Dedifferentiated amniotic fluid mesenchymal stem cell (primary cell): ENCODE measurements around the gene ARHGDIA.
"Not testable (repeated sequence)": the region's sequence is repeated elsewhere in the genome, so short reads cannot be mapped to it uniquely, and the experiment has no call there.

ENCODE experiments used
- DNase-seq: peaks from one replicate; pipeline ENCODE4 v3.0.0-alpha.2; 2016; ENCODE audit errors: extremely low spot score

Gene ARHGDIA

DNA sequence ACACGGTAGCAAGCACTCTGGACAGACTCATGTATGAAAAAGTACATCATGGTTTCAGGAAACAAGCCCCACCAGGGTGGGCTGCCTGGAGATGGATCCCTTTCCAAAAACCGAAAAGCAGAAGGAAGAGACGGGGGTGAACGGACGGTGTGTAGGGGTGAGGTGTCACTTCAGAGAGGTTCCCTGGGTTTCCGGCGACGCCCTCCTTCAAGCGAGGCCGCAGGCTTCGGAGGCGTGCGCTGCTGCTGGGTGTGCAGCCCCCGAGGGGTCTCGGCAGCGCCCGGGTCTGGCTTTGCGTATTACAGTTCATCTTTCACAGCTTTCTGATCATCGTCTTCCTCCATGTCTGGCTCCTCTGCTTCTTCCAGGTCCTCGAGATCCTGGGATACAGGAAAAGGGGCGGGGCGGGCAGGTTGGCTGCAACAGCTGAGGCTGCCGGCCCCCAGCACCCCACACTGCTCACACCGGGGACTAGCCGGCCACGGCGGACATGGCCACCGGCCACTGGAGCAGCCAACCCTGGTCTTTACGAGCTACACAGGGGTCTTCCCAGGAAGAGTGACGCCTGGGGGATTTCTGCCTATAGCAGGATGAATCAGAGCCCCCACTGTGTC is 27.3 kb downstream of the ARHGDIA start:
- no peak for DNase-seq

DNA sequence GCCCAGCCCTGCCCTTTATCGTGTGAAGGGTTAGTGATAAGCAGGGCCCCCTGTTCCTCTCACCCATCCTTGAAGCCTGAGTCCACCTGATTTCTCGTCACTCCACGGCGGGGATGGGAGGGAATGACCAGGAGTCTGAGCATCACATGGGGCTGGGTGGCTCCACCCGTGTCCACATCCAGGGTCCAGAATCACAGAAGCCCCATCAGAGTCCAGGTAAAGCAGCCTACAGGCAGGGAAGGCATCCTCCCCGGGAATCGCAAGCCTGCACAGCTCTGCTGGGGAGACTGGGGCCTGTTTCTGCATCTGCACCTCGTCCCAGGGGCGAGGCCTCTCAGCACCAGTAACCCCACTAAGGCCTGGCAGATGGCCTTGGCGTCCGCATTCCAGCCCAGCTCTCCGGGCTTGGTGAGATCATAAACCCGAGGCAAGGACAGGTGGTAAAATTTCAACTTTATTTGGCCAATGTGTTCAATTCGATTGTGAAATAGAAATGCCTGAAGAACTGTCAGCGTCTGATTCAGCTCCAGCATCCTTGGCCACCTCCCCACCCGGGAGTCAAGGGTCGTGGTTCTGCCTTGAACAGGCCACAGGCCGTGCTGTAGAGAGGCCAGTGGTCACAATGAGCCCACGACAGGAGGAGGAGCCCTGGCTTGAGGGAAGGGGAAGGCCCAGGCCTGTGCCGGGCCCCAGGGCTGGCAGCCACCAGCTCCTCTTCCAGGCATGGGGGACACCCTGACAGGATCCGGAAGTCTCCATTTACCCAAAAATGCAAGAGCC is 28.2 kb downstream of the ARHGDIA start:
- DNase-seq: no peak

DNA sequence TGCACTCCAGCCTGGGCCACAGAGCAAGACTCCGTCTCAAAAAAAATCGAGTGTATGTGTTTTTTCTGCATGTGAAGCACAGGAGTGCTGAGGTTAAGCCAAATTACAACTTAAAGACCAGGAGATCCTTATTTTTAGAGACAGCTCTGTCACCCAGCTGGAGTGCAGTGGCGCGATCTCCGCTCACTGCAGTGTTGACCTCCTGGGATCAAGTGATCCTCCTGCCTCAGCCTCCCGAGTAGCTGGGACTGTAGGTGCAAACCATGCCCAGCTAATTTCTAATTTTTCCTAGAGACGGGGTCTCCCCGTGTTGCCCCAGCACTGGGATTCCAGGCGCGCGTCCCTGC is 28.8 kb downstream of the ARHGDIA start:
- no peak for DNase-seq

DNA sequence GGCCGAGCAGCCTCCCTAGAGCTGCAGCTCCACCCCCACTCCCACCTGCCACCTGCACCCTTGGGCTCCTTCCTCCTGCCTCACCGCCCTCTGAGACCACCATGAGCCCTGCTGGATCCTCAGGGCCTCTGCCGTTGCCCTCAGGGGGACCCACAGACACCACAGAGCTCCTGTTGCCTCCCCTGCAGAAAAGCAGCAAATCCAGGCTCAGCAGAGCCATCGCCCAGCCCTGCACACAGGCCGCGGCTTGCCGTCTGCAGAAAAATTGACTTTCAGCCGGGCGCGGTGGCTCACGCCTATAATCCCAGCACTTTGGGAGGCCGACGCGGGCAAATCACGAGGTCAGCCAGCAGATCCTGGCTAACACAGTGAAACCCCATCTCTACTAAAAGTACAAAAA is 29.3 kb downstream of the ARHGDIA start:
- no peak for DNase-seq

DNA sequence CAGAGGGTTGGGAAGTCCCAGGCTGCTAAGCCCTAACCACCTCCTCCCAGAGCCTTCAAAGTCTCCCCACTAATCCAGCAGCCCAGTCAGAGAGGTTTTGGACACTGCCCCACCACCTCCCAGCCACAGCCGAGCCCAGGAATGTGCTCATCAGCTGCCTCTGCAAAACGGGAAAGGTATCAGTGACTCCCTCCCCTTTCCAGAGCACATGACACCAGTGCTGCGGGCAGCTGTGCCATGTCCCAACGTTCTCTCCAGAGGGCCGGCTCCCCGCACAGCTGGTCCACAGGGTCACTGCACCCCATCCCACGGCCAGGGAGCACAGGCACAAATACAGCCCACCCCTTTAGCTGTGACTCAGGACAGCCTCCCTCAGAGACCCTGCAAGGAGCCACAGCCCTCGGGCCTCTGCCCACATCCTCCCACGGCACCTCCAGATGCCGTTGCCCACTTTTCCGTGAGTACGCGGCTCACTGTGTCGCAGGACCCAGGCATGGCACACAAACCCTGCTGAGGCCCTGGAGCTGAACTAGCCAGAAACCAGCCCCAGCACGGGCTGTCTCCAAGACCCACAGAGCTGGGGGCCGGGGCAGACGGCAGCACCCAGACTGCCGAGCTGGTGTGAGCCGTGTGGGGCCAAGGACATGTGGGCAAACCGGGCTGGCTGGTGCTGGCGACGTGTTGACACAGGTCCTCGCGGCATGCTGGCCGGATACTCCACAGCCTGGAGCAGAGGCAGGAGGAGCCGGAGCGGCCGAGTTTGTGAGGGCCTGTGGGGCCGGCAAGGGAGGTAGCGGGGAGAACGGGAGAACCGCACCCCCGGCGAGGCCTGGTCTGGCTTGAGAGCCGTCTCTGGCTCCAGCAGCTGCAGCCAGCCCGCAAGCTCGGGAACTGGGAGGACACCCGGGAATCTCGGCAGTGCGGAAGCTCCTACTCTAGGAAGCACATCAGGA is 30.0 kb downstream of the ARHGDIA start:
- no peak for DNase-seq

DNA sequence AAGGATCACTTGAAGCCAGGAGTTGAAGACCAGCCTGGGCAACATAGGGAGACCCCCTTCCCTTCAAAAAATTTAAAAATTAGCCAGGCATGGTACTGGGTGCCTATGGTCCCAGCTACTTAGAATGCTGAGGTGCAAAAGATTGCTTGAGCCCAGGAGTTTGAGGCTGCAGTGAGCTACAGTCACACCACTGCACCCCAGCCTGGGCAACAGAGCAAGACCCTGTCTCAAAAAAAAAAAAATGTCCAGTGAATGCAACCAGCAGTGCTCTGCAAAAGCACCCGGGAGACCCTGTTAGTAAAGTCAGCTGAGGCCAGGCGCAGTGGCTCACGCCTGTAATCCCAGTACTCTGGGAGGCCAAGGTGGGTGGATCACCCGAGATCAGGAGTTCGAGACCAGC is 31.1 kb downstream of the ARHGDIA start:
- DNase-seq: not testable (repeated sequence)

DNA sequence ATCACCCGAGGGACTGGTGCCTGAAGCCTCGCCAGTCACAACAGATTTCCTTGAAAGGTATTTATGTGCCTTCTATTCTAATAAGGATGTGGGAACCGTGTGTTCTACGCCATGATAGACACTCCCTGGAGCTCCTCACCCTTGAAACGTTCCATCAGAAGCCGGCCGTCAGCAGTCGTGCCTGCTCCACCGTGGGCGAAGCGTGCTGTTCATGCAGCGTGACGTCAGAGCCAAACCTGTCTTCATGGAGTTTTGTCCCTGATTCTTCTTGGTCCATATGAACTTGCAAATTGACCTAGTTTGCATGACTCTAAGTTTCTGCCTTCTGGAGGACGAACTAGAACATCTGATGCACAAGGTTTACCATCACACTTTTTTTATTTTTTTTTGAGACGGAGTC is 31.8 kb downstream of the ARHGDIA start:
- DNase-seq: no peak

DNA sequence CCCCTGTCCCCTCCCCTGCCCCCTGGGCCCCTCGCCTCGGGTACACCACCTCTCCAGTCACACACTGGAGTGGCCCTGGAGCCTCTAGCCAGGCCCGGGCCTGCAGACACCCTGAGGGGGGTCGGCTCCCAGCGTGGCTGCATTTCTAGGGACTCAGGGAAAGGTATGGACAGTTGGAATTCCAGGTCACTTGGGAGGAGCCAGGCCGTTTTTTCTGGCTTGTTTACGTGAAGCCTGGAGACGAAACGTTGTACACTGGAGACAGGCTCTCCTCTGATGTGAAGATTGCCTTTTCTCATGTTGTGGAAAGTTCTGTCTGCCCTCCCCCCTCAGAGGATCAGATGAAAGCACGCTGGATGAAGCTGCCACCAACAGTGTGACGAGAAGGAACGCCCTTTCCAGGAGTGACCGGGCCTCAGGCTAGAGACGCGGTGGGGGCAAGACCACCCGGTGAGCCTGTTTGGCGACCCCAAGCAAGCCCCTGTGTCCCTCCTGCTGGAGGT is 32.3 kb downstream of the ARHGDIA start:
- no peak for DNase-seq

DNA sequence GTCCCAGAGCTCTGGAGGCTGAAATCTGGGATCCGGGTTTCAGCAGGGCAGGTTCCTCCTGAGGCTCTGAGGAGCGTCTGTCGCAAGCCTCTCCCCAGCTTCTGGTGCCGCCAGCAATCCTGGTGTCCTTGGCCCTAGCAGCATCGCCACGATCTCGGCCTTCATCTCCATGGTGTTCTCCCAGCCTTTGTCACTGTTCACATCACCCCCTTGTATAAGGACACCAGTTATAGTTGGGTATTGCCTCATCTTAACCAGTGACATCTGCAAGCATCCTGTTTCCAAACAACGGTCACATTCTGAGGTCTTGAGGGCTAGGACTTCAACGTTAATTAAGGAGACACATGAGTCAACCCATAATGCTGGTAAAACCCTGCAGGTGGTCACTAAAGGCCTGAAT is 33.5 kb downstream of the ARHGDIA start:
- DNase-seq: no peak

DNA sequence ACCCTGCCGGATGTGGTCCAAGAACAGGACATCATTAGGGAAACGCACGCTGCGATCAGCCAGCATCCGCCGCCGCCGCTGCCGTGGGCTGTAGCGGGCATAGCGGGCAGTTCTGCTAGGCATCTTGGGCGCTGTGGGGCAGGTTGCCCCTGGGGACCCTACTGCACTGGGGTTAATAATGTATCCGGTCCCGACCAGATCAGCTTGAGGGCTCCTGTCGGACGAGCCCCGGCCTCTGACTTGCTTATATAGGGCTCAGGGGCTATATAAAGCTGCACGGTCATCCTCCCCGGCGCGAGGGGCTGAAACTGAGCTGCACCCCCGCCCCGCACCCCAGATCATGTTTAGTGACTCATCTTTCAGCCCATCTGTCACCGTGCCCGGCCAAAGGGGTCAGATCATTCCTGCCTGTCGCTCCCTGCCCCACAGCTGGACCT is 36.3 kb downstream of the ARHGDIA start, which contains the start of gene PPP1R27:
Gene PPP1R27, minus strand, starts transcription at position 220 of the 437 bp plus-strand sequence. Its CDS starts 97 bp downstream, at position 123.
- DNase-seq: no peak

DNA sequence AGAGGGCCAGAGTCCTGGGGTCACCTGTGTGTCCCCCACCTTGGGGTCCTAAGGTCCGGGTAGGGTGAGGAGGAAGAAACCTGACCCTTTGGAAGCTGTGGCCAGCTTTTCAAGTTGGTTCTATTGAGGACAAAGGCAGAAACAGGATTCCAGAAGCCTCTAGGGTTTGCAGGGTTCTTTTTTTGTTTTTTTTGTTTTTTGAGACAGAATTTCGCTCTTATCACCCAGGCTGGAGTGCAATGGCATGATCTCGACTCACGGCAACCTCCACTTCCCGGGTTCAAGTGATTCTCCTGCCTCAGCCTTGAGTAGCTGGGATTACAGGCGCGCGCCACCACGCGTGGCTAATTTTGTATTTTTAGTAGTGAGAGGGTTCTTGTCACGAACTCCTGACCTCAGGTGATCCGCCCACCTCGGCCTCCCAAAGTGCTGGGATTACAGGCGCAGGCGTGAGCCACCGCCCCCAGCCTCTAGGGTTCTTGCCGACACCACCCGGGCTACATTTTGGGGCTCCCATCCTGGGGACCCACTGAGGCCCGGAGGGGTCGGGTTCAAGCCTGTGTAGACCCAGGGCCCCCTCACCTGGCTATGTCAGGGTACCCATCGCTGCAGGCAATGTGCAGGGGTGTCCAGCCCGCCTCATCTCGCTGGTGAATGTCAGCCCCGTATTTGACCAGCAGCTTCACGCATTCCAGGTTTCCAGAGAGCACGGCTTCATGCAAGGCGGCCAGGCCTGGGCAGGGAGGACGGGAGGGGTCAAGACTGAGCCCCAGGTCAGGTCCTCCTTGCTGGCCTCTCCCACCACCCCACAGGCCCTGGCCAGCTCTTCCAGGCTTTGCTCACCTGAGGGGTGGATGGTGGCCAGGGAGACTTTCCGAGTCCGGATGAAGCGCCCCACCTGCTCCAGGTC is 37.0 kb downstream of the ARHGDIA start:
- DNase-seq: no peak

DNA sequence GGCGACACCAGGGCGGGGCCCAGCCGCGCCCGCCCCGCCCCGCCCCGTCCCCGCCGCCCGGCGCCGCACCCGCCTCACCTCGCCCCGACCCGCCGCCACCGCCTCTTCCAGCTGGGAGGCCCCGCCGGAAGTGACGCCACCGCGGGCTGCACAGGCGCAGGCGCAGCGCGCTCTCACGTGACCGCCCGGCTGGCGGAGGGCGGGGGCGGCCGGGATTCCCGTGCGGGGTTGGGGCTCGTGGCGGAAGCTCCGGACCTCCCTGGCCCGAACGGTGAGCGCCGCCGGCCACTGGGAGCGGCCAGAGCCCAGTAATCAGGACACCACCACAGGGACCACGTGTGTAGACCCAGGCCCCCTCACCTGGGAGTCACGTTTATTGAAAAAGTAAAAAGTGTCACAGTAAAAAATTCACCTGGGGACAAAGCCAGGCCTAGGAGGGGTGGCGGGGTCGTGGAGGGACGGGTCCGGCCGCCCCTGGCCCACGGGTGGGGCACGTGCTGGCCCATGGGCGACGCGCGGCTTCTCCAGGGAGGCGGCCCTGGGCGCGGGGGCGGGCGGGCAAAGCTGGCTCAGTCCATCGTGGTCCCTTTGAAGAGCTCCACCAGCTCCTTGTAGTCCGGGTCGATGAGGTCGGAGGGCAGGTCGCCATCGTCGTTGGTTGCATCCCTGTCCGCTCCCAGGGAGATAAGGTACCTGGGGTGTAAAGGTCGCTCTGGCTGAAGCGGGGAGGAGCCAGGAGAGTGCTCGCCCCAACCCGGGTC is 37.8 kb downstream of the ARHGDIA start, which contains the start of gene MCRIP1:
Gene MCRIP1, minus strand, starts transcription at position 132 of the 761 bp plus-strand sequence. CDS start 8,785 bp downstream, outside the sequence.
- peak; percentile 91 for DNase-seq

DNA sequence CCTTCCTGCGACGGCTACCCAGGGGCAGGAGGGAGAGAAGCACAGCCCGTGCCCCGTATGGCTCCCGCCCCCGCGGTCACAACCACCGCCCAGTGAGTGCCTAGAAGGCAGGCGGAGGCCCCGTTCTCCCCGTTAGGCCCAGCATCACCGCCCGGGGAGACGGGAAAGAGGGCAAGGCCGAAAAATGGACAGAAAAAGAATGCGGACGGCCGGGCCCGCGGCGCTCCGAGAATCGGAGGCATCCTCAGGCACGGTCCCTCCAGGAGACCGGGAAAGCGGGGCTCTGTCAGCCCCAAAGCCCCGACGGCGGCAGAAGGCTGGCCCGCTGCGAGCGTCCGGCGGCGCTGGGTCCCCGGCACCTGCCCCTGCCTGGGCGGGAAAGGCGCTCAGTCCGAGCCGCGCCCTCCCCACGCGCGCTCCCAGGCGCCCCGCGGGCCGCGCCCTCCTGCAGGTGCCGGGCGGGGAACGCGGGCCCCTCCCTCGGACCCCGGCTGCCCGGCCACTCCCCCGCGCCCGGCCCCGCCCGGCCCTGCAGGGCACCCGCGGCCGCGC is 38.5 kb downstream of the ARHGDIA start:
- DNase-seq: no peak

DNA sequence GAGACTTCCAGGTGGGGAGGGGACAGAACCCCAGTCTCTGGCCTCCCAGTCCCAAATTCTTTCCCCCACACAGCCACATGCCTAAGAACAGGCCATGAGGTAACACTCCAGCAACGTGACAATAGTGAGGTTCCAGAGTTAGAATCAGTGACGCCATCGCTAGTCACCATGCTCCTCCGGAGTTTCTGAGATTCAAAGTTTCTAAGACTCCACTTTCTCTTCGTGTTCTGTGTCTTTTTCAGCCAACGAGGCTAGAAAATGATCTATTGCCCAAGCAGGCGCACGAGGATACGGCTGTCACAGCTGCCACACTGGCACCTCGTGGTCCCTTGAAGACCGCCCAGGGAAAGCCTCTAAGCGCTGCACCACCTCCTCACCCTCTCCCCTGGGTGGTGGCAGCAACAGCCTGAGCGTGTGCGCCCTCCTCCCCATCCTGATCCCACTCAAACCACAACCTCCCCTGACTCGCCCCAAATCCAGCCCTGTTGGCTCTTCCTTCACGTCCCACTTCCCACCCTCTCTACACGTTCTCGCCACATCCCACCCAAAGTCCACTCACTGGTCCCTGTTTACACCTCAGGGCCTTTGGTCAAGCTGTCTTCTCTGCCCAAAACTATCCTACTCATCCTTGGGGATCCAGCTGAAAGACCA is 39.1 kb downstream of the ARHGDIA start:
- DNase-seq: no peak

DNA sequence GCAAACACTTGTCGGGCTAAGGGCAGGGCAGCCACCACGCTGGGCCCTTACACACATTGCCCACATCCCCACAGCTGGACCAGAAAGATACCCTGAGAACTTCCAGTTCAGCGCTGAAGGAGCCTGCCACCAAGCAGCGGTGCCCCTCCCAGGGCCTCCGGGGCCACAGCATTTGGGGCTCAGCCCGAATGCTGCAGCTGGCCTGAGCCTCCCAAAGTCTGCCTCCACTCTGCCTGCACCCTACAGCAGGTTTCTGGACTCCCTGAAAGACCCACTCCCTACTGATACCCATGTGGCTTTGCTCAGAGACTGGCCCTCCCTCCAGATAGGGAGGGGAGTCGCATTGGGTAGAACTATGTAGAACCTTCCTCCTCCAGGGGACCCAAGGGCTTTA is 39.6 kb downstream of the ARHGDIA start:
- DNase-seq: no peak

DNA sequence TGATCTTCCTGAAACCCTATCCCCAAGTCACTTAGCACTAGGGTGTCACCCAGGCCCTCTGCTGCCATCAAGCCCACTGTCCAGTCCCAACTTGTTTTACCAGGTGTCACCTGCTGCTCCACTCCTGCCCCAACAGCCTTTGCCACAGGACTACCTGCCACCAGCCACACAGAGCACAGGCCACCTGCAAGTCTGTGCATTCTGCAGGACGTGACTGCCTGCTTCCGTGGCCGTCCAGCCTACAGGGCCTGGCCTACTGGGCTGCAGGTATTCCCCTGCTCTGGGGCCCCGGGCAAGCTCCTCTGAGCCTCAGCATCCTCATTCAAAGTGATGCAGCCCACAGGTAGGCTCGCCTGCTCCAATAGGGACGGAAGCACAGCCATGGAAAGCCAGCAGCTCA is 41.3 kb downstream of the ARHGDIA start:
- no peak for DNase-seq

DNA sequence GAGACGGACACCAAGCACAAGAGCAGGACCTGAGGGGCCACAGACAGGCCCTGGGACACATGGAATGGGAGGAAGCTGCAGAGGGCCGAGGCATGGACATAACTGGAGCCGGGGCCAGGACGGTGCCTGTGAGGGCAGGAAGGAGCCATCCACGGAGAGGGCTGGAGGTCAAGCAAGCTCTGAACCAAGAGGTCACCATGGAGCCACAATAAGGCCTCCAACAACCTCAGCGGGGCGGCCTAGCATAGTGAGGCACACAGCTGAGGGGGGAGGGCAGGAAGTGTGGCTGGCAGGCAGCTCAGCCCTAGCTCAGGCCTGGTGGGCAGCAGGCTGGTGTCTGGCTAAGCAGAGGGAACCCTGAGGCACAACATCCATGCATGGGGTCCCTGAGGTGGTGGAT is 42.5 kb downstream of the ARHGDIA start:
- DNase-seq: no peak

DNA sequence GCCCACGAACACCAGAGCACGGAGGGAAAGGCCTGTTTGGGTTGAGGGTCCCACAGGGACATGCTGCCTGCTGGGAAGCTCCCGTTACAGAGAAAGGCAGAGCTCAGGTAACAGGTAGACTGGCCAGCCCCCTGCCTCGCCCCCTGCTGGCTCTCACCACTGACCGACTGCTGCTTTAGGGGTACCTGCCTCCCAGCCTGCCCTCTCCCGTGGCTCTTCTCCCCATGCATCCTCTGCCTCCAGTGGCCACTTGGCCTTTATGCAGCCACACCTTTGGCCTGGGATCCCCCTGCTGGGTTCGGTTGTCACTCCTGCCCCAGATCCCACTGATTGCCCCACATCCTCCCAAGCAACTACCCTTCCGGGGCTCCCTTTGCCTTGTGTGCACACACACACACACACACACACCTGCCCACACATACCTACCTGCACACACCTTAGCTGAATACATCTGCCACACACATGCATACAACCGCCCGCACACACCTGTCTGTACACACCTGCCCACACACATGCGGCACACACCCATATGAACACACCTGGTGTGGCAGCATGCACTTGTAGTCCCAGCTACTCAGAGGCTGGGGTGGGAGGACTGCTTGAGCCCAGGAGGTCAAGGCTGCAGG is 45.2 kb downstream of the ARHGDIA start:
- no peak for DNase-seq

DNA sequence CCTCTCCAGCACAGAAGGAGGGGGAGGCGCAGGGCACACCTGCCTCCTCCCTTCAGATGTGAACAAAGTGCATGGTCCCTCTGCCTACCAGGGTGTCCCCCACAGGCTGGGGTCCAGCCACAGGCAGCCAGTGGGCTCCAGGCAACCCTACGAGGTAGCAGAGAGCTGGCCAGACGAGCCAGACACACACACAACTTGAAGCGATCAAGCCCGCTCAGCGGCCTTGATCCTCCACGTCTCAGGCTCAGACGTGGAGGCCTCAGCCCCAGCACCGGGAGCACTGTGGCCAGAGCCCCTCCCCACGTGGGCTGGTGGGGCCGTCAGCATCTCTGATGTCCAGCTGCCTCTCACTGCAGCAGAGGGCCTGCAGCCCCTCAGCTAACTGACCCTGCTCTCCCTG is 46.5 kb downstream of the ARHGDIA start:
- no peak for DNase-seq
